ENCODE data around the gene CDHR2. TPM values are rescaled to one million over a fixed set of nuclear protein-coding genes. Genes with fewer than 3 reads are reported as not detected.

The CDHR2 gene
- total RNA-seq, 2 experiments from 2014 or later: 0.06 to 0.50 TPM

DNA sequence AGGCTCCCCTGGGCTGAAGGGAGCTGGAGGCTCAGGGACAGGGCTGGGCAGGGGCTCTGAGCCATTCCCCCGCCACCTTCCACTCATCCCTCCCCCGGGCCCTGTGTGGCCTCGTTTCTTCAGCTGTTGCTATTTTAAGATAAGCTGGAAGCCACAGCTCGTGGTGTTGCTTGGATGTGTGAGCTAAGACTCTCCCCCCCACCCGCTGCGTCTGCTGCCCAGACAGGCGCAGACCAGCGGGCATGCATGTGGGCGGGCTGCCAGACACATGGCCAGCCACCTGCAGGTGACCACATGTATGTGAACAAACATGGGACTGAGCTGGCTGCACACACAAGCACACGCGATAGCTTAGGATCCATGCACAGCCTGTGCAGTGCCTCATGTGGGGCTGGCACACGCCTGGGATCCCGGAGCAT, 72.5 kb downstream of the CDHR2 start:
- CTCF ChIA-PET: interaction anchor here (1.0 to 1.2 kb wide), 2 partner anchors 8 to 20 kb away, joined by 4 to 5 read pairs; partner anchors contain the start of genes EIF4E1B and SNCB
- POLR2A ChIA-PET: no interaction called here

DNA sequence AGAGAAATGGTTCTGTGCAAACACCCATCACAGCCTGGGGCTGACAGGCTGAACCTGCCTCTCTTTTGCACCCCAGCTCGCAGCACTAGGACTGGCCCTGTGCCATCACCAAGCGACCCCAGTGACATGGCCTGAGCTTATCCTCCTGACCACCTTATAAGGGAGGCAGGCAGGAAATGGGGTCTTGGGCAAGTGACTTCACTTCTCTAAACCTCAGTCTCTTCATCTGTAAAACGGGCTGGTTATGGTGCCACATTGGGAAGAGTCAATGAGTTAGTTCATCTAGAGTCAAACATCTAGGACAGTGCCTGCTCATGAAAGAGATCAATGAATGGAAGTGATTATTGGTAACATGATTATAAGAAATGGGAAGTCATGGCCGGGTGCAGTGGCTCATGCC, 75.0 kb downstream of the CDHR2 start:
- CTCF ChIA-PET: no interaction called here
- POLR2A ChIA-PET: no interaction called here

DNA sequence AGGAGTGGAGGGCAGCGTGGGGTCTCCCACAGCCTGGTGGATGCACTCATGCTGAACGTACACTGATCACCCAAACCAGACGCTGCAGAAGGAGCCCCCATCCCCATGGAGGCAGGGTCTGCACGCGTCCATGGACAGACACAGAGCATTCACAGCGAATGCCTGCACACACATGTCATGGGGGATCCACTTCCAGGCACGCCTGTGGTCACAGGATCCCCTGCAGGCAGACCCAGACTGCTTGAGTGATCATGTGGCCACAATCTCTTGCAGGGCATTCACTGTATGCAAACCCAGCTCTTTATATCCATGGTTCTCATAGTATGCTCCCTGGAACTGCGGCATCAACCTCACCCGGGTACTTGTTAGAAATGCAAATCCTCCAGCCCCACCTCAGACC, 75.8 kb downstream of the CDHR2 start:
- POLR2A ChIA-PET: no interaction called here
- CTCF ChIA-PET: no interaction called here

DNA sequence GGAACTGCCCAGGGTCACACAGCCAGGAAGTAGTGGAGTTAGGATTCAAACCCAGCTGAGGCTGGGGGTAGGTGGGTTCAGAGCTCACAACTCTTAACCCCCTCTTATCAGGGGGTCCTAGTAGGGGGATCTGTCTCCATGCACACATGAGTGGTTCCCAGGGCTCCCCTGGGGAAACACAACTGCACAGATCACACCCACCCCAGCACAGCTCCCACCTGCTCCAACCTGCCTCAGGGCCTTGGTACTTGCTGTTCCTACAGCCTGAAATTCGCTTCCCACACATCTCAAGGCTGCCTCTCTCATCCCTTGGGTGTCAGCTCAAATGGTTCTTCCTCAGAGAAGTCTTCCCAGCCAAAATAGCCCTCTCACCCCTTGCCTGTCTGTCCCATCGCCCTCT, 76.4 kb downstream of the CDHR2 start:
- ChIA-PET CTCF (no interaction called here), POLR2A (no interaction called here)

DNA sequence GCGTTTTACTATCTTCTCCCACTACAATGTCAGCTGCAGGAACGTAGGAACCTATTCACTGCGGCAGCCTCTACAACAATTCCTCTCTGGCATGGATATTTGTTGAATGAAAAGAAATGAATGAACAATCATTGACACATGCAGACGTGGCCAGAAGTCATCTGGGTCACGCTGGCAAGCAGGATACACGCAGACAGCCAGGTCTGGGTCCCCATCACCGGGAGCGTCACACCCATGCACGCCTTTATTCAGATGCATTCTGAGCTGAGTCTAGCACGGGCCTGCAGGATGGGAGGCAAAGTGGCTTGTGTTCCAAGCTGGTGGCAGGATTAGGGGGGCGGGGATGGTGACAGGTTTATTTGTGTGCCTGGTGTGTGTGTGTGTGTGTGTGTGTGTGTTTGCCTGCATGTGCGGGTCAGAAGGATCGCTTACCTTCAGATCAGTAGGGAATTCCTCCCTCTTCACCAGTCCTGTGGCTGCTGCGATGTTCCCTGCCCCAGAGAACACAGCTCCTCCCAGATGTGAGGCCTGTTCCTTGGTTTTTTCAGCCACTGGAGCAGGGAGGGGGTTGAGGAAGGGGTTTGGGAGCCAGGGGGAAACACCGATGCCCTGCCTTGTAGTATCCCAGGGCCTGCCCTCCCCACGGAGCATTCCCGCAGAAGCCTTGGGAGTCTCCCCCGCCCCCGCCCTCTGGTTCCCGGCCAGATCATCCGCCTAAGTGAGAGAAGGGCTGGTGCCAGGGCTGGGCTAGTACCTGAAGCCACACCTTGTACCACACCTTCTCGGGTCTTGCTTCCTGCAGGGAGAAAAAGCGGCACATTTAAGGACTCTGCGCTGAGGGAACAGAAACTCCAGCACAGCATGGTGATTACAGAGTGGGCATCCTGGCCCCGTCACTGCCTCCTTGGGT, 77.1 kb downstream of the CDHR2 start:
- POLR2A ChIA-PET: no interaction called here
- CTCF ChIA-PET: no interaction called here

DNA sequence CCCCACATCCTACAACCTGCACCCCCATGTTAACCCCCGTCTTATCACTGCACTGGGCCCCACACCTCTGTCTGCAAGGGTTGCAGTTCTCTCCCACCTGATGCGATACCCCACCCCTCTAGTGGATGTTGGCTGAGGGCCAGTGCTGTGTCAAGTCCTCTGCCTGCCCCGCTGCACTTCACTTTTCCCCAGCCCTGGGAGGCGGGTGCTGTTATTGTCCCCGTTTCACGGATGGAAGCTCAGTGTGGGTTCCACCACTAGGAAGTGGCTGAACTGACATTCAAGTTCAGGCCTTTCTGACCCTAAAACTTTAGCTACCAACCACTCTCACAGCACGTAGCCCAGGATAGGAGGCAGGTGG, 77.7 kb downstream of the CDHR2 start:
- POLR2A ChIA-PET: no interaction called here
- CTCF ChIA-PET: no interaction called here

DNA sequence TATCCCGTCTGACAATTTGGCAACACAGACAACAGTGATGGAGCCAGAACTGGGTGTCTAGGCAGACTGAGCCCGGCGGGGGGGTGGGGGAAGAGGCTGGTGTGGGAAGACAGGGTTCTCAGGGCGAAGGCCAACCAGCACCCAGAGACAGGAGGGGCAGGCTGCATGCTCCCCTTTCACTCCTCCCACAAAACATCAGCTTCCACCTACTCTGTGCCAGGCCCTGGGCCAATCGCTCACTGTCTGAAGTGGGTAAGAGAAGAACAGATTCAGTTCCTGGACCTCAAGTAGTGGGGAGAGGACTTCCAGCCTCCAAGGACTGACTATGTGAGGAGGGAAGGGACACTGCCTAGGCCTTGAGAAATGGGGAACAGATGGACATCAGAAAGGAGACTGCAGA, 78.4 kb downstream of the CDHR2 start:
- POLR2A ChIA-PET: no interaction called here

DNA sequence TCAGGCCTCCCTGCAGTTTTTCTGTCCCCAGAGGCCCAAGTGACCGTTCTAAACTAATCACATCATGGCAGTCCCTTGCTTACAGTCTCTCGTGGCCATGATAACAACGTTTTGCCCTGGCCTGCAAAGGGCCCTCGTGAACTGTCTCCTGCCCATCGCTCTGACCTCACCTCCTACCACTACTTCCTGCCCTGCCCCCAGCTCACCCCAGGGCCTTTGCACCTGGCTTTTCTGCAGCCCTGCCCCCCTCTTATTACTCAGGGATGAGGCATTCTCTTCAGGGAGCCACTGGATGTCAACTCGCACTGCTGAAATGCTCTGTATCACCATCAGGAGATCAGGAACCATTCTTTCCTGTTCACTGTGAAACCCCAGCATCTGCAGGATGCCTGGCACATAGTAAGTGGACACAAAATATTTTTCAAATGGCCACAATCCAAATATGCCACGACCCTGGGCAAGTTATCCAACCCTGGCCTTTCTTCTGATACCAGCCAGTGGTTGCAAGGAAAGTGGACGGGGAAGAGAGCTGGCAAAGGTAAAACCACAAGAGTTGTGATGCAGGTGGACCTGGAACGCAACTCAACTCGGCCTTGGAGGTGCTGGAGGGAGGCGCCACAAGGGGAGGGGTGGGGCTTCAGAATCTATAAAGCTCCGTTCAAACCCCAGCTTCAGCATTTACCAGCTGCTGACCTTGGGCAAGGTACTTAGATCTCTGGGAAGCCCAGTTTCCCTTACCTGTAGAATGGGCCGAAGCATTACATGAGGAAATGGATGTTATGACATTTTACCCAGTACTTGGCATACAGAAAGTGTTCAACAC, 79.5 kb downstream of the CDHR2 start:
- POLR2A ChIA-PET: no interaction called here
- CTCF ChIA-PET: interaction anchor here (1.1 kb wide), 1 partner anchor 11 kb away, joined by 3 read pairs; no protein-coding TSS in a partner anchor

More for the DNA sequence above, 78.4 kb downstream of the CDHR2 start:
- CTCF ChIA-PET: no interaction called here

DNA sequence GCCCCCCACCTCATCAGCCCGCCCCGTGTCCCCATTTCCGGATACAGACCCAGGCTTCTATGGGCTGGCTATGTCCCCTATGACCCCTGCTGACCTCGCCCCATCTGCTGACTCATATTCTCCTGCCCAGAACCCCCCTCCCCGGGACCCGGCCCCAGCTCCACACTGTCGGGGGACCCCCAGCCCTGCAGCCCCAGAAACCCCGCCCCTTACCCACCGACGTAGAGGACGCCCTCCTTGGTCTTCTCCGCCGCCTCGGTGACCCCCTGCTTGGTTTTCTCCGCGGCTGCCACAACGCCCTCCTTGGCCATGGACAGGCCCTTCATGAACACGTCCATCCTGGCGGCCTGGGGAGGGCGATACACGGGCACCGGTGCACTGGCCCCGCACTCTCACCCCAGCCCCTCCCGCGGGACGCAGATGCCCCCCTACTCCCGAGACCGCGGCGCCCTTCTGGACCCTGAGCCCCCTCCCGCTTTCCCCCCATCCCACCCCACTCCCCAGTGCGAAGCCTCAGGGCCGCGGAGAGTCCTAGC, 80.2 kb downstream of the CDHR2 start:
- ChIA-PET POLR2A (interaction anchor here (1.5 kb wide), 1 partner anchor 17 kb away, joined by 5 read pairs; the partner anchor contains the start of gene TSPAN17), CTCF (interaction anchor here (1.1 to 1.5 kb wide), 5 partner anchors 8 to 29 kb away, joined by 3 to 5 read pairs (median 4); no protein-coding TSS in a partner anchor)

DNA sequence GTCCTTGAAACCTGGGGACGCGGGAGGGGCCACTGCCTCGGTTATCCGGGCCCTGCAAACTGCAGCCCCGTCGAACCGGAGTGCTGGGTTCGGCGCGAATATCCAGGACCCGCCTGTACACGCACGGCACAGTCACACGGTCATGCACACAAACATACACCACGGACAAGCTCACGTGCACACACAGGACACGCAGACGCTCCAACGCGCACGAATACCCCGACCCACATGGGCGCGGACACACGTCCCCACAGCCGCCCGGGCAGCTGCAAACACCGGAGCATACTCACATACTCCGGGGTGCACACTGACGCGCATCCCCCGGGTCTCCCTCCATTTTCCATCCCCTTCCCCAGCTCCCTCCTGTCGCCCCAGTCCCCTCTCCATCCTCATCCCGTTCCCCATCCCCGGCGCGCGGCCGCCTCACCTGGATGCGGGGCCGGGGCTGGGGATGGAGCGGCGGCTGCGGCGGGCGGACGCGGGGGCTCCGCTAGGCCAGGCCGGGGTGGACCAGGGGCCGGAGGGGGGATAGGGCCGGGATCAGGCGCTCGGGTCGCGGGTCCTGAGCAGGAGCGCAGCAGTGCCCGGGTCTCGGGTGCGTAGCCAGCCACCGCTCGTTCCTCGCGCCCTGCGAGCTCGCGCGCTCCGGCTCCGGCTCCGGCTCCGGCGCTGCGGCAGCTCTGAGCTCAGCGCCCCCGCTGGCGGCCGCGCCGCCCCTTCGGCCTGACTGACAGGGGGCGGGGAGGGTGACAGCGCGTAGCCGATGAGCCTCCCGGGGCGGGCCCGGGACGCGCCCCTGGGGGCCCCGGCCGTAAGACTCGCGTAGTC, 80.9 kb downstream of the CDHR2 start, which contains the start of the genes EIF4E1B and SNCB:
Gene EIF4E1B, plus strand, starts transcription at position 823 of the 828 bp plus-strand sequence. CDS start 12,113 bp downstream, outside the sequence.
Gene SNCB, minus strand, starts transcription at position 682 of the 828 bp plus-strand sequence. CDS start 880 bp downstream, outside the sequence.
- CTCF ChIA-PET: interaction anchor here (1.0 to 1.5 kb wide), 5 partner anchors 8 to 213 kb away, joined by 3 to 5 read pairs (median 4); no protein-coding TSS in a partner anchor
- POLR2A ChIA-PET: interaction anchor here (1.5 kb wide), 1 partner anchor 17 kb away, joined by 5 read pairs; the partner anchor contains the start of gene TSPAN17

DNA sequence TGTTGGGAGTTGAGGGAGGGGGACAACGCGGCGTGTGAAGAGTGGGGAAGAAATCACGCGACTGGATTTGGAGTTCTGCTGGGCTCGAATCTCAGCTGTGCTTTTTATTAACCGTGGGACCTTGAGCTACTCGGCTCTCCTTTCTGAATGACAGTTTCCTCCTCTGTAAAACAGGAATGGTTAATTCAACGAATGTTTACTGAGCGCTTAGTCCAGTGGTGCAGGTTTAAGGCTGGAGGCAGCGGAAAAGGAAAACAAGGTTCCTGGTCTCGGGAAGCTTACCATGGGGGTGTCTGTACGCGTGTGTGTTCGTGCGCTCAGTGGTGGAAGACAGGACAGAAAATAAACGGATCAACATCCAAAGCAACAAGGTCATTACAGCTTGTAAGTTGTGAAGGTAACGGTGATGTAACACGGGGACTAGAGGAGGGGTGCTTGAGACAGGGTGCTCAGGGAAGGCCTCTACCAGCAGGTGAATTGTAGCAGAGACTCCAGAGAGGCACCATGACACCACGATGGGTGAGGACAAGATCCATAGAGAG, 81.6 kb downstream of the CDHR2 start:
- ChIA-PET POLR2A (interaction anchor here (1.5 kb wide), 1 partner anchor 16 kb away, joined by 5 read pairs; the partner anchor contains the start of gene TSPAN17), CTCF (interaction anchor here (1.0 to 1.5 kb wide), 5 partner anchors 9 to 214 kb away, joined by 3 to 5 read pairs (median 4); no protein-coding TSS in a partner anchor)

DNA sequence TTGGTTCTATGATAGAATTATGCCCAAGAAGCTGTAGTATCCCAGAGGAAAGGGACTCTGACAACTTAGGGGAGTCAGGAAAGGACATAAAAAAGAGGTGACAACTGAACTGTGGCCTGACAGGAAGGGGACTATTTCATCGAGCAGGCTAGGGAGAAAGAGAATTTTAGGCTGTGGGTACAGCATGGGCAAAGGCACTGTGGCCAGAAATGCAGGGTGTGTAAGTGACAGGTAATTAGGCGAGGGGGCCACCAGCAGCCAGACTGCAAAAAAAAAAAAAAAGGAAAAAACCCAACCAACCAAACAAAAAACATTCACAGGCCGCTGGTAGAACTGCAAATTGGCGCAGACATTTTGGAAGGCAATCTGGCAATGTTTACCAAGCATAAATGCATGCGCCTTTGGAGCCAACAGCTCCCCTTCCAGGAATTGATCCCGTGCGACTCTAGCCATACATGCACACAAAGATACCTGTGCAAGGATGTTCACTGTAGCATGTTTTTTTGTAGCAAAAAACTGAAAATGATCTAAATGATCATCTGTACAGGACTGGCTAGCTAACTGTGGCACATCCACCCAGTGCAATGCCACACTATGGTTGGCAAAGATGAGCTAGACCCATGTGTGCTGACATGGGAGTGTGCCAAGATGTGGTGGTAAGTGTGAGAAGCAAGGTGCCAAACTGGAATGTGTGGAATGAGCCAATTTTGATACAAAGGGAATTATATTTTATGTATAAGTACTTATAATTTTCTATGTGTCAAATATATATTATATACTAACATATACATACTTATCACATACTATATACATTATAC, 82.5 kb downstream of the CDHR2 start:
- ChIA-PET CTCF (interaction anchor here (0.6 to 1.0 kb wide), 4 partner anchors 126 to 834 kb away, joined by 3 read pairs; no protein-coding TSS in a partner anchor), POLR2A (no interaction called here)

DNA sequence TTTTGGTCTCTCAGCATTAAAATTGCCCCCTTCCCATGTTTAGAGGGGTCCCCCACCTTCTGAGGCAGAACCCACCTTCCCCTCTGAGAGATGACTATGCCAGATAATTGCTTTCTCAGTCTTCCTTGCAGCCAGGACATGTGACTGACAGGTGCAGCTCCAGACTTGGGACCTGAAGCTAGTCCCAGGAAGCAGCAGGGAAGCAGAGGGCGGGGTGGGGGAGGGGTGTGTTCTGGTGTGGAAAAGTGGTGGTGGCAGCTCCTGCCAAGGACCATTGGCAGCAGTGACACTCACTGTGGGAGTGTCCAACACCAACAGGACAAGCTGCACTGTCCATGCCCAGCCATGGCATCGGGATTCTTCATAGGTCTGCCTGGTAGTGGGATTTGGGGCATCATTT, 83.6 kb downstream of the CDHR2 start:
- POLR2A ChIA-PET: interaction anchor here (0.6 kb wide), 1 partner anchor 14 kb away, joined by 6 read pairs; the partner anchor contains the start of gene TSPAN17

DNA sequence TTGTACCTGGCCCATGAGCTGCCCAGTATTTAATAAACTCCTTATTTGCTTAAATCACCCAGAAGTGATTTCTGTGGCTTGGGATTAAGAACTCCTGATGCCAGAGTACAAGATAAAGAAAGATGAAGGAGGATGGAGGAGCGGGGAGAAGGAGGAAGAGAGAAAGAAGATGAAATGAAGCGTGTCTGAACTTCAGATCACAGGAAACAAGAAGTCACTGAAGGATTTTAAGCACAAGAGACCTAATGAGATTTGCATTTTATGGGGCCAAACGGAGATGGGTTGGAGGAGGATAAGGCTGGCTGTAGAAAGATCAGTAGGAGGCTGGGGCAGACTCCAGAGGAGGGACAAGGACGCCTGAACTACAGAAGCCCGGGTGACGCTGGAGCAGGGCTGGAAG, 84.5 kb downstream of the CDHR2 start:
- ChIA-PET POLR2A (no interaction called here), CTCF (interaction anchor here (0.8 kb wide), 1 partner anchor 60 kb away, joined by 3 read pairs; no protein-coding TSS in a partner anchor)

More for the DNA sequence above, 83.6 kb downstream of the CDHR2 start:
- CTCF ChIA-PET: interaction anchor here (0.8 kb wide), 1 partner anchor 59 kb away, joined by 3 read pairs; no protein-coding TSS in a partner anchor

DNA sequence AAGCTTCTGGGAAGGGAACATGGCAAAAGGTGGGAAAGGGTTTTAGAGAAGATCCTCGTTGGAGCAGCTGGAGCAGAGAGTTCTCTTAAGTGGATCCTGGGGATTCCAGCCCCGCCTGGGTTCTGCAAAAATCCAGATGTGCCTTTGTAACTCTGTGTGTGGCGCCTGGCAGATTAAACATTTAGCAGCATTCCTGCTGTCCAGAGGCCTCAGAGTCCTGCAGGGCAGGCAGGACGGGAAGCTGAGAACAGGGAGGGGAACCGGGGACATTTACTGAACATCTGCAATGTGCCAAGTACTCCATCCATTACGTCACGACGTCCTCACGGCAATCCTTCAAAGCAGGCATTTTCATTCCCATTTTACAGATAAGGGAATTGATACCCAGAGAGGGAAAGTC, 87.3 kb downstream of the CDHR2 start:
- POLR2A ChIA-PET: no interaction called here
- CTCF ChIA-PET: interaction anchor here (1.2 kb wide), 1 partner anchor 10 kb away, joined by 3 read pairs; no protein-coding TSS in a partner anchor

DNA sequence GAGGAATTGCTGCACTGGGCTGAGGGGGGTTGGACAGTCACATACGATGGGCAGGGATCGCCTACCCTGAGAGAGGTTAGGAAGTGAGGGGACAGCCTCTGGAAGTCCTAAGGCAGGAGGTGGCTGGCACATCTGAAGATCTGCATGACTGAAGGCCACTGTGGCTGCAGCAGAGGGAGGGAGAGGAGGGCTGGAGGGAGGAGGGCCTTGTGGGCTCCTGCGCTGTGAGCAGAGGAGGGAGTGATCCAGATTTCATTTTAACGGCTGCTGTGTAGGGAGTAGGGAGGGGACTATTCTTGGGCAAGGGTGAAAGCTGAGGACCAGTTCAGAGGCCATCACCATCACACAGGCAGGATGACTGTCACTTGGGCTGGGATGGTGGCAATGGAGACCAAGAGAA, 88.4 kb downstream of the CDHR2 start:
- CTCF ChIA-PET: no interaction called here
- POLR2A ChIA-PET: no interaction called here

DNA sequence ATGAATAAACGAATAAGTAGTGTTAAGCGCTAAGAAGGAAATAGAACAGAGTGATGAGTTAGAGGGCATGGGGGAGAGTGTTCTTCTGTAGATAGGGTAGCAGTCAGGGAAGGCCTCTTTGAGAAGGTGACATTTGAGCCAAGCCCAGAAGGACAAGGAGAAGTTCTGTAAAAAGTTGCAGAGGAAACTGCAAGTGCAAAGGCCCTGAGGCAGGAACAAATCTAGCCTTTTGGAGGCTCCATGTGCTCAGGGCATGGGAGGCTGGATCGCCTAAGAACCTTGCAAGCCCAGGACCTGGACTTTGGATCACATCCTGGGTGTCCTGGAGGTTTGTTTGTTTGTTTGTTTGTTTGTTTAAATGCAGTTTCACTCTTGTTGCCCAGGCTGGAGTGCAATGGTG, 89.3 kb downstream of the CDHR2 start:
- POLR2A ChIA-PET: no interaction called here

More for the DNA sequence above, 89.3 kb downstream of the CDHR2 start:
- CTCF ChIA-PET: interaction anchor here (1.5 kb wide), 1 partner anchor 10 kb away, joined by 3 read pairs; no protein-coding TSS in a partner anchor
